HepG2 (cell line): ENCODE data around the gene EEF1A1. TPM values are rescaled to one million over a fixed set of nuclear protein-coding genes. Genes with fewer than 3 reads are reported as not detected.
A peak's percentile ranks its signal among the peaks of the same experiment; 100 is the strongest.

Experiments used
- DR1 ChIP-seq: sonication (generic); formaldehyde crosslinking; IDR thresholded peaks from 2 replicates; pipeline ENCODE4 v1.8.0; 2021; ENCODE audit warnings: mild to moderate bottlenecking, missing genetic modification reagents, inconsistent platforms
- HOXA9 ChIP-seq: sonication (generic); formaldehyde crosslinking; IDR thresholded peaks from 2 replicates; pipeline ENCODE4 v1.8.1; 2022; ENCODE audit warnings: missing genetic modification reagents, mild to moderate bottlenecking, moderate library complexity, borderline replicate concordance
- MEF2D ChIP-seq: sonication (generic); formaldehyde crosslinking; IDR thresholded peaks from 2 replicates; pipeline ENCODE4 v1.5.1; 2020; ENCODE audit warnings: mild to moderate bottlenecking, missing genetic modification reagents
- NFYB ChIP-seq: sonication (generic); formaldehyde crosslinking; IDR thresholded peaks from 2 replicates; pipeline ENCODE4 v1.4.0; 2020; ENCODE audit warnings: missing genetic modification reagents
- POLR2G ChIP-seq: fragments of 200-400 bp; formaldehyde crosslinking; IDR thresholded peaks from 2 replicates; pipeline ENCODE4 v1.6.1; 2018; ENCODE audit warnings: mild to moderate bottlenecking, low read depth, low read length, moderate library complexity
- PPARG ChIP-seq: conservative IDR thresholded peaks from 2 replicates; pipeline ENCODE4 v1.6.1; 2016; ENCODE audit warnings: missing biosample characterization, missing genetic modification reagents
- SP2 ChIP-seq: sonication (generic); formaldehyde crosslinking; IDR thresholded peaks from 2 replicates; pipeline ENCODE4 v1.5.1; 2020; ENCODE audit warnings: mild to moderate bottlenecking, missing genetic modification reagents
- SPEN ChIP-seq: sonication (generic); formaldehyde crosslinking; IDR thresholded peaks from 2 replicates; pipeline ENCODE4 v1.5.1; 2020; ENCODE audit warnings: low read depth, mild to moderate bottlenecking, missing genetic modification reagents
- YEATS4 ChIP-seq: sonication (generic); formaldehyde crosslinking; IDR thresholded peaks from 2 replicates; pipeline ENCODE4 v1.4.0; 2020; ENCODE audit warnings: missing genetic modification reagents, borderline replicate concordance
- ZFP37 ChIP-seq: sonication (generic); formaldehyde crosslinking; IDR thresholded peaks from 2 replicates; pipeline ENCODE4 v1.4.0; 2020; ENCODE audit warnings: missing genetic modification reagents, borderline replicate concordance
- ZNF225 ChIP-seq: sonication (generic); formaldehyde crosslinking; IDR thresholded peaks from 2 replicates; pipeline ENCODE4 v1.4.0; 2020; ENCODE audit warnings: mild to moderate bottlenecking, missing genetic modification reagents
- ZNF550 ChIP-seq: sonication (generic); formaldehyde crosslinking; IDR thresholded peaks from 2 replicates; pipeline ENCODE4 v1.4.0; 2020; ENCODE audit warnings: mild to moderate bottlenecking, missing genetic modification reagents, borderline replicate concordance
- ZNF761 ChIP-seq: sonication (generic); formaldehyde crosslinking; conservative IDR thresholded peaks from 2 replicates; pipeline ENCODE4 v1.4.0; 2020; ENCODE audit warnings: mild to moderate bottlenecking, missing genetic modification reagents
- polyA plus RNA-seq, 8 experiments: library from polyadenylated mRNA; depleted of rRNA in 3 of 8; stranded (reverse) in 7 of 8; unstranded in 1 of 8; fragments of >200 nt; fragmentation: Illumina TruSeq in 4 of 8; extraction: Trizol in 4 of 8; gene quantifications; 2 replicates each; pipeline versions ENCODE4 v1.2.1 to v1.2.3, GENCODE V29; 2011 to 2016; ENCODE audit warnings: low read depth in 4 of 8, missing spikeins in 1 of 8, mixed read lengths in 1 of 8; ENCODE audit not compliant: insufficient read depth in 1 of 8
- total RNA-seq, 5 experiments: library from RNA; depleted of rRNA; stranded (reverse); fragments of >200 nt; fragmentation: Illumina TruSeq; extraction: Trizol; gene quantifications; 2 replicates each; pipeline ENCODE4 v1.2.3, GENCODE V29; 2016; ENCODE audit warnings: low read depth in 1 of 5
- TF ChIP-seq, protein P1 (sequence below): sonication (generic); formaldehyde crosslinking; IDR thresholded peaks from 2 replicates; pipeline ENCODE4 v1.8.0; 2022; ENCODE audit warnings: missing genetic modification reagents, low read depth, mild to moderate bottlenecking, borderline replicate concordance
- TF ChIP-seq, protein P2 (sequence below): sonication (generic); formaldehyde crosslinking; IDR thresholded peaks from 2 replicates; pipeline ENCODE4 v1.4.0; 2020; ENCODE audit warnings: missing genetic modification reagents
- TF ChIP-seq, protein P3 (sequence below): IDR thresholded peaks from 2 replicates; pipeline ENCODE4 v1.6.1; 2016; ENCODE audit warnings: low read depth
- TF ChIP-seq, protein P4 (sequence below): sonication (generic); formaldehyde crosslinking; IDR thresholded peaks from 2 replicates; pipeline ENCODE4 v1.9.0; 2021; ENCODE audit warnings: missing genetic modification reagents, mild to moderate bottlenecking, borderline replicate concordance
- TF ChIP-seq, protein P5 (sequence below): sonication (generic); formaldehyde crosslinking; IDR thresholded peaks from 2 replicates; pipeline ENCODE4; 2020; ENCODE audit warnings: missing genetic modification reagents, mild to moderate bottlenecking, borderline replicate concordance

The EEF1A1 gene
- total and polyA plus RNA-seq, 2 of the 13 experiments (the other 11 are each of a cell fraction or from before 2014, with no cell fraction given): 13,726 to 17,172 TPM

DNA sequence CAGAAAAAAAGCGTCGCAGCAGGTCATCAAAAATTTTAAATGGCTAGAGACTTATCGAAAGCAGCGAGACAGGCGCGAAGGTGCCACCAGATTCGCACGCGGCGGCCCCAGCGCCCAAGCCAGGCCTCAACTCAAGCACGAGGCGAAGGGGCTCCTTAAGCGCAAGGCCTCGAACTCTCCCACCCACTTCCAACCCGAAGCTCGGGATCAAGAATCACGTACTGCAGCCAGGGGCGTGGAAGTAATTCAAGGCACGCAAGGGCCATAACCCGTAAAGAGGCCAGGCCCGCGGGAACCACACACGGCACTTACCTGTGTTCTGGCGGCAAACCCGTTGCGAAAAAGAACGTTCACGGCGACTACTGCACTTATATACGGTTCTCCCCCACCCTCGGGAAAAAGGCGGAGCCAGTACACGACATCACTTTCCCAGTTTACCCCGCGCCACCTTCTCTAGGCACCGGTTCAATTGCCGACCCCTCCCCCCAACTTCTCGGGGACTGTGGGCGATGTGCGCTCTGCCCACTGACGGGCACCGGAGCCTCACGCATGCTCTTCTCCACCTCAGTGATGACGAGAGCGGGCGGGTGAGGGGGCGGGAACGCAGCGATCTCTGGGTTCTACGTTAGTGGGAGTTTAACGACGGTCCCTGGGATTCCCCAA lies at the start of gene EEF1A1 (continued):
- TF ChIP-seq, protein P1, sequence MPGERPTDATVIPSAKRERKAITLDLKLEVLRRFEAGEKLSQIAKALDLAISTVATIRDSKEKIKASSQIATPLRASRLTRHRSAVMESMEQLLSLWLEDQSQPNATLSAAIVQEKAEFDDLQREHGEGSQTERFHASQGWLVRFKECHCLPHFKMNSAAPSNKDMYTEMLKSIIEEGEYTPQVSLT (CRISPR knock-in tag): peak; percentile 14; the same call in 1 of the 2 replicates
- TF ChIP-seq ZNF550 (no peak), HOXA9 (CRISPR knock-in tag) (0 out of 2 replicates have a peak, but pooled peaks have one; percentile 11), POLR2G (peak; percentile 99), NFYB (CRISPR knock-in tag) (peak; percentile 19; the same call in 1 of the 2 replicates), ZNF225 (CRISPR knock-in tag) (no peak), DR1 (peak; percentile 99), YEATS4 (CRISPR knock-in tag) (peak; percentile 88), ZFP37 (CRISPR knock-in tag) (peak; percentile 83; the same call in 1 of the 2 replicates), PPARG (CRISPR knock-in tag) (no peak), SPEN (CRISPR knock-in tag) (peak; percentile 79; the same call in 1 of the 2 replicates), ZNF761 (no peak), MEF2D (CRISPR knock-in tag) (peak; percentile 63), SP2 (CRISPR knock-in tag) (no peak; the same call in 1 of the 2 replicates)
- TF ChIP-seq, protein P2, sequence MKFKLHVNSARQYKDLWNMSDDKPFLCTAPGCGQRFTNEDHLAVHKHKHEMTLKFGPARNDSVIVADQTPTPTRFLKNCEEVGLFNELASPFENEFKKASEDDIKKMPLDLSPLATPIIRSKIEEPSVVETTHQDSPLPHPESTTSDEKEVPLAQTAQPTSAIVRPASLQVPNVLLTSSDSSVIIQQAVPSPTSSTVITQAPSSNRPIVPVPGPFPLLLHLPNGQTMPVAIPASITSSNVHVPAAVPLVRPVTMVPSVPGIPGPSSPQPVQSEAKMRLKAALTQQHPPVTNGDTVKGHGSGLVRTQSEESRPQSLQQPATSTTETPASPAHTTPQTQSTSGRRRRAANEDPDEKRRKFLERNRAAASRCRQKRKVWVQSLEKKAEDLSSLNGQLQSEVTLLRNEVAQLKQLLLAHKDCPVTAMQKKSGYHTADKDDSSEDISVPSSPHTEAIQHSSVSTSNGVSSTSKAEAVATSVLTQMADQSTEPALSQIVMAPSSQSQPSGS (CRISPR knock-in tag): peak; percentile 44; the same call in 1 of the 2 replicates
- TF ChIP-seq, protein P3, sequence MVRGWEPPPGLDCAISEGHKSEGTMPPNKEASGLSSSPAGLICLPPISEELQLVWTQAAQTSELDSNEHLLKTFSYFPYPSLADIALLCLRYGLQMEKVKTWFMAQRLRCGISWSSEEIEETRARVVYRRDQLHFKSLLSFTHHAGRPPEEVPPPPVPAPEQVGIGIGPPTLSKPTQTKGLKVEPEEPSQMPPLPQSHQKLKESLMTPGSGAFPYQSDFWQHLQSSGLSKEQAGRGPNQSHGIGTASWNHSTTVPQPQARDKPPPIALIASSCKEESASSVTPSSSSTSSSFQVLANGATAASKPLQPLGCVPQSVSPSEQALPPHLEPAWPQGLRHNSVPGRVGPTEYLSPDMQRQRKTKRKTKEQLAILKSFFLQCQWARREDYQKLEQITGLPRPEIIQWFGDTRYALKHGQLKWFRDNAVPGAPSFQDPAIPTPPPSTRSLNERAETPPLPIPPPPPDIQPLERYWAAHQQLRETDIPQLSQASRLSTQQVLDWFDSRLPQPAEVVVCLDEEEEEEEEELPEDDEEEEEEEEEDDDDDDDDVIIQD (CRISPR knock-in tag): 0 out of 2 replicates have a peak, but pooled peaks have one; percentile 13
- TF ChIP-seq, protein P4, sequence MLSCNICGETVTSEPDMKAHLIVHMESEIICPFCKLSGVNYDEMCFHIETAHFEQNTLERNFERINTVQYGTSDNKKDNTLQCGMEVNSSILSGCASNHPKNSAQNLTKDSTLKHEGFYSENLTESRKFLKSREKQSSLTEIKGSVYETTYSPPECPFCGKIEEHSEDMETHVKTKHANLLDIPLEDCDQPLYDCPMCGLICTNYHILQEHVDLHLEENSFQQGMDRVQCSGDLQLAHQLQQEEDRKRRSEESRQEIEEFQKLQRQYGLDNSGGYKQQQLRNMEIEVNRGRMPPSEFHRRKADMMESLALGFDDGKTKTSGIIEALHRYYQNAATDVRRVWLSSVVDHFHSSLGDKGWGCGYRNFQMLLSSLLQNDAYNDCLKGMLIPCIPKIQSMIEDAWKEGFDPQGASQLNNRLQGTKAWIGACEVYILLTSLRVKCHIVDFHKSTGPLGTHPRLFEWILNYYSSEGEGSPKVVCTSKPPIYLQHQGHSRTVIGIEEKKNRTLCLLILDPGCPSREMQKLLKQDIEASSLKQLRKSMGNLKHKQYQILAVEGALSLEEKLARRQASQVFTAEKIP (CRISPR knock-in tag): 0 out of 2 replicates have a peak, but pooled peaks have one; percentile 54
- TF ChIP-seq, protein P5, sequence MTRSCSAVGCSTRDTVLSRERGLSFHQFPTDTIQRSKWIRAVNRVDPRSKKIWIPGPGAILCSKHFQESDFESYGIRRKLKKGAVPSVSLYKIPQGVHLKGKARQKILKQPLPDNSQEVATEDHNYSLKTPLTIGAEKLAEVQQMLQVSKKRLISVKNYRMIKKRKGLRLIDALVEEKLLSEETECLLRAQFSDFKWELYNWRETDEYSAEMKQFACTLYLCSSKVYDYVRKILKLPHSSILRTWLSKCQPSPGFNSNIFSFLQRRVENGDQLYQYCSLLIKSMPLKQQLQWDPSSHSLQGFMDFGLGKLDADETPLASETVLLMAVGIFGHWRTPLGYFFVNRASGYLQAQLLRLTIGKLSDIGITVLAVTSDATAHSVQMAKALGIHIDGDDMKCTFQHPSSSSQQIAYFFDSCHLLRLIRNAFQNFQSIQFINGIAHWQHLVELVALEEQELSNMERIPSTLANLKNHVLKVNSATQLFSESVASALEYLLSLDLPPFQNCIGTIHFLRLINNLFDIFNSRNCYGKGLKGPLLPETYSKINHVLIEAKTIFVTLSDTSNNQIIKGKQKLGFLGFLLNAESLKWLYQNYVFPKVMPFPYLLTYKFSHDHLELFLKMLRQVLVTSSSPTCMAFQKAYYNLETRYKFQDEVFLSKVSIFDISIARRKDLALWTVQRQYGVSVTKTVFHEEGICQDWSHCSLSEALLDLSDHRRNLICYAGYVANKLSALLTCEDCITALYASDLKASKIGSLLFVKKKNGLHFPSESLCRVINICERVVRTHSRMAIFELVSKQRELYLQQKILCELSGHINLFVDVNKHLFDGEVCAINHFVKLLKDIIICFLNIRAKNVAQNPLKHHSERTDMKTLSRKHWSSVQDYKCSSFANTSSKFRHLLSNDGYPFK (CRISPR knock-in tag): peak; percentile 69; the same call in 1 of the 2 replicates
